ENCODE data around the gene RUFY1.

The RUFY1 gene

DNA sequence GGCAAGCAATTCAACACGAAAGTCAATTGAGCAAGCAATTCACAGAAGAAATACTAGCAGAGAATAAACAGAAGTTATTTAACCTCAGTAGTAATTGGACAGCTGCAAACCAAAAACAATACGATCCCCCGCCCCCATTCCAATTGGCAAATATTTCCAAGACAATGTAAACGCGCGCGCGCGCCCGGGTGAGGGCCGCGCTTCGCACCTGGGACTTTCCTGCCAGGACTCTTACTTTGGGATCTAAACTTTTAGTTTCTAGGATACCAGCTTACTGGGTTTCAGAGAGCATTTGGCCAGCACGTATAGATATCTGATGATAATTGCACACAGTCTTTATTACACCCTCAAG lies 8.6 kb downstream of the RUFY1 start:
- H3K27me3 ChIP-seq (ENCODE audit: insufficient read depth, poor library complexity, severe bottlenecking): no peaks in the 10 kb centered on the region
- no peak for TF ChIP-seq REST (IDR thresholded peaks at IDR 0.05; ENCODE audit: insufficient replicate concordance, low read depth)
- TF ChIP-seq GABPA (IDR thresholded peaks at IDR 0.05; ENCODE audit: low read depth): no peak
- TF ChIP-seq POLR2AphosphoS5 (IDR thresholded peaks at IDR 0.05; ENCODE audit: low read depth): no peak; the same call in 1 of the 2 replicates
- no peak for TF ChIP-seq SPI1 (IDR thresholded peaks at IDR 0.05; ENCODE audit: borderline replicate concordance, low read depth)
- TF ChIP-seq, protein P1, sequence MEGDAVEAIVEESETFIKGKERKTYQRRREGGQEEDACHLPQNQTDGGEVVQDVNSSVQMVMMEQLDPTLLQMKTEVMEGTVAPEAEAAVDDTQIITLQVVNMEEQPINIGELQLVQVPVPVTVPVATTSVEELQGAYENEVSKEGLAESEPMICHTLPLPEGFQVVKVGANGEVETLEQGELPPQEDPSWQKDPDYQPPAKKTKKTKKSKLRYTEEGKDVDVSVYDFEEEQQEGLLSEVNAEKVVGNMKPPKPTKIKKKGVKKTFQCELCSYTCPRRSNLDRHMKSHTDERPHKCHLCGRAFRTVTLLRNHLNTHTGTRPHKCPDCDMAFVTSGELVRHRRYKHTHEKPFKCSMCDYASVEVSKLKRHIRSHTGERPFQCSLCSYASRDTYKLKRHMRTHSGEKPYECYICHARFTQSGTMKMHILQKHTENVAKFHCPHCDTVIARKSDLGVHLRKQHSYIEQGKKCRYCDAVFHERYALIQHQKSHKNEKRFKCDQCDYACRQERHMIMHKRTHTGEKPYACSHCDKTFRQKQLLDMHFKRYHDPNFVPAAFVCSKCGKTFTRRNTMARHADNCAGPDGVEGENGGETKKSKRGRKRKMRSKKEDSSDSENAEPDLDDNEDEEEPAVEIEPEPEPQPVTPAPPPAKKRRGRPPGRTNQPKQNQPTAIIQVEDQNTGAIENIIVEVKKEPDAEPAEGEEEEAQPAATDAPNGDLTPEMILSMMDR (IDR thresholded peaks at IDR 0.05; ENCODE audit: insufficient read depth, low read length): no peak
- peak overlapping the region; percentile 67 for H3K27ac ChIP-seq (replicated peaks)
- peak in 1 of 2 experiments; percentile 35 for DNase-seq (ENCODE audit: low read depth in 1 of 2, low spot score in 1 of 2)
- peak overlapping the region; percentile 62 for H3K4me3 ChIP-seq (replicated peaks; ENCODE audit: insufficient read depth, low read length)

- Histone ChIP-seq H3K27ac (replicated peaks) (peak overlapping the region; percentile 67), H3K4me3 (replicated peaks; ENCODE audit: insufficient read depth, low read length) (peak overlapping the region; percentile 62), H3K27me3 (ENCODE audit: insufficient read depth, poor library complexity, severe bottlenecking) (no peaks in the 10 kb centered on the region)
- TF ChIP-seq SPI1 (IDR thresholded peaks at IDR 0.05; ENCODE audit: borderline replicate concordance, low read depth) (no peak), REST (IDR thresholded peaks at IDR 0.05; ENCODE audit: insufficient replicate concordance, low read depth) (no peak), POLR2AphosphoS5 (IDR thresholded peaks at IDR 0.05; ENCODE audit: low read depth) (peak; percentile 46)
- TF ChIP-seq, protein P1 (IDR thresholded peaks at IDR 0.05; ENCODE audit: insufficient read depth, low read length): no peak
- DNase-seq (ENCODE audit: low read depth in 1 of 2, low spot score in 1 of 2): peak; percentile 84 to 93
Measured at GRCh38 chr5:179559284-179560252, 9.2 kb downstream of the RUFY1 start.

- Histone ChIP-seq H3K27ac (replicated peaks) (no peak overlapping the region), H3K27me3 (ENCODE audit: insufficient read depth, poor library complexity, severe bottlenecking) (no peaks in the 10 kb centered on the region), H3K4me3 (replicated peaks; ENCODE audit: insufficient read depth, low read length) (no peak overlapping the region)
- TF ChIP-seq GABPA (IDR thresholded peaks at IDR 0.05; ENCODE audit: low read depth): no peak
- no peak for TF ChIP-seq REST (IDR thresholded peaks at IDR 0.05; ENCODE audit: insufficient replicate concordance, low read depth)
- no peak for TF ChIP-seq SPI1 (IDR thresholded peaks at IDR 0.05; ENCODE audit: borderline replicate concordance, low read depth)
- TF ChIP-seq POLR2AphosphoS5 (IDR thresholded peaks at IDR 0.05; ENCODE audit: low read depth): no peak
- TF ChIP-seq, protein P1 (IDR thresholded peaks at IDR 0.05; ENCODE audit: insufficient read depth, low read length): no peak
- no peak for DNase-seq (ENCODE audit: low read depth in 1 of 2, low spot score in 1 of 2)
Measured at GRCh38 chr5:179564526-179564925, 14.2 kb downstream of the RUFY1 start.

Measured in HL-60 (cell line).